HG02943 (cell line): ENCODE results near the gene PTPN13.

Experiments
- ATAC-seq: cut with Tn5 transposase; IDR thresholded peaks from one replicate; pipeline ENCODE4 v1.9.1; 2021; ENCODE audit warnings: mild to moderate bottlenecking, low read depth, moderate library complexity; ENCODE audit not compliant: unreplicated experiment

Gene PTPN13

DNA sequence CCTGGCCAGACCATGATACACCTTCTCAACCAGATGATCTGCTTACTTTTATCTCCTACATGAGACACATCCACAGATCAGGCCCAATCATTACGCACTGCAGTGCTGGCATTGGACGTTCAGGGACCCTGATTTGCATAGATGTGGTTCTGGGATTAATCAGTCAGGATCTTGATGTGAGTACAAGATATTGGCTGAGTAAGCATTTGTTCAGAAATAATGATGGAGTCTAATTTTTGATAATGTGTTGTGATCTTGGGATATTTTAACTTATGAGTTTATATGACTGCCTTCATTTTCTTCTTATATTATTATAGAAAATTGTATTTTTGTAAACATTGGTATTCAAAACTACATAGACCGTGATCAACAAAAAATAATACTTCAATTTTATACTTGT is 215.7 kb downstream of the PTPN13 start:
- ATAC-seq, result no peak

DNA sequence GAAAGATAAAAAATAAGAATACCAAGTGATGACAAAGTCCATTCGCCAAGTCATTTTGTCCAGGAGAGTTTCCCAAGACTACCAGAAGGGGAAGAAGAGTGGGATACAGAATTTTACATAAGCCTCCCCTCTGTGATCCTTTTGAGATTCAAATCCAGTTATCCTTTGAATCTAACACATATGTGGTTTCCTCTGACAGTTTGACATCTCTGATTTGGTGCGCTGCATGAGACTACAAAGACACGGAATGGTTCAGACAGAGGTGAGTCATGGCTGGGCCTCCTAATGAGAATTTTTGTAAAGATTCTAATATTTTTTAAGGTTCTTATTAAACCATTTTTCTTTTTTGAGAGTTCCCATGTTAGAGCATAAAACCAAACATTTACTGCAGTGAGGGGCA is 216.7 kb downstream of the PTPN13 start:
- no peak for ATAC-seq

DNA sequence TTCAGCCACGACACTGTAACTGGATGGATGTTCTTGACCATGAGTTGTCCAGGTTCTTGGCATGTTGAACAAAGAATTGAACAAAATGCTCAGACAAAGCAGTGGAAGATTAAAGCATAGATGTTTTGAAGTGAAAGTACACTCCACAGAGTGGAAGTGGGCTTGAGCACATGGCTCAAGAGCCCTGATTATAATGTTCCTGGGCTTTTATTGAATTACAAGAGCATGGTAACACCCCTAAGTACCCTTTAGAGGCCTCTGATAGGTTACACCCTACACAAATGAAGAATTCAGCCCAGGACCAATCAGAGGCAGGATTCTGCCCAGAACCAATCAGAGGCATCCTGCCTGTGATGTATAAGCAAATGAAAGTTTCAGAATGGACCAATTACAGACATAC is 221.5 kb downstream of the PTPN13 start:
- no peak for ATAC-seq

DNA sequence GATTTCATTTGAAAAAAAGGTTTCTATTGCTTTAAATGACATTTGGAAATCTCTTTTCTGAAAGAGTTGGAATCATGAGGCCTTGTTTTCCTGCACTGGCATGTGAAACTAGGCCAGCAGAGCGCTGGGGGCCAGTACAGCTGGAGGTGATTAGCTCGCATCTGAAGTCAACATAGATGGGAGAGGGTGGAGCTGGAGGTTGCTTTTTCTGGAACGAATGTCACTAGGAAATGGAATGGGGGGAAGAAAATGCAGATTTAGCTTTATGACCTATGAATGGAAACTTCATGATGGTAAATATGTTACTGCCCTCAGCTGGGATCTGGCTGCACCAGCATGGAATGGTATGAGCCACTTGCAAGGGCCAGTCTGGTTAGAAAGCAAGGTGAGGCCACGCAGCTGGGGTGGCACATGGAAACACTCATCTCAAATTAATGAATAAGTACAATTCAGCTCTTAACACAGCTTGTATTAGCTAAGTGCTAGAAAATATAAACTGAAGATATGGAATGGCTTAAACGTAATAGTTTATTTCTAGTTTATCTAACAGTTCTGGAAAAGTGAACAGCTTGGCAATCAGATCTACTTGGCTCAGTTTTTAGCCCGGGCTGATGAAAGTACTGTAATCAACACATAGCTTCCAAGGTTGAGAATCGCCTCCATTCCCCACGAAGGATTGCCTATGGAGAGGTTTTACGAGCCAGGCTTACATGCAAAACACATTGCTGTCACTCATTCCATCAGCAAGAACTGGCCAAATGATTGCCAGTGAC is 222.6 kb downstream of the PTPN13 start:
- ATAC-seq, result no peak

DNA sequence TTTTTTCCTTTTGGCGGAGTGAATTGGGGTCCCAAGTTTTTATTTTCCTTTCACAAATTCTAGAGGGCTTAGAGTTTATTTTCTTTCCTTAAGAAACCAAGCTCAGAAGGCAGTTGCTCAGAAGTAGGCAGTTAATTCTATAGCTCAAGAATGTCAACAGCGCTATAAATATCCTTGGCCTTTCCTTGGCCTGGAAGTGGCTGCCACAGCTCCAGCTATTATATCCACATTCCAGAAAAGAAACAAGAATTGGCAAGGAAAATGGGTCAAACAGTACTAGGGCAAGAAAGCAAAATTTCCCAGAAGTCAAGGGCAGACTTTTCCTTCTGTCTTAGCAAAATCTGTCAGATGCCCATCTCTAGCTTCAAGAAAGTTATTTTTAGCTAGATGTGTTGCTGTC is 224.1 kb downstream of the PTPN13 start:
- ATAC-seq, result no peak

DNA sequence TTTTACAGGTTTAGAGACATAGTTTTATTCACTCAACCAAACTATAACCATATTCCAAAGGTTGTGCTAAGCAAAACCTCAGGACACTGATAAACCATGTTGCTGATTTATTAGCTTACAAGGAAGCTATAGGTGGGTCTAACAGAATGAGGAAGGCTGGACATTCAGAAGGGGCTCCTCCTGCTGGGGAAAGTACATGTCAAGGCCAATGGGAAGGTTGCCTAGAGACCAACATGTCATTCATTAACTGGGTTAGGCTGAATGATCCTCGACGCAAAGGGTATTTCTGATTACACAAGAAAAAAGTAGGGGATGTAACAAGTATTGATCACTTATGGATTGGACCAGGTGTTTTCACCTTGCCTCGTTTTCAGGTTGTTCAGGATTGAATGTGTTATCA is 224.7 kb downstream of the PTPN13 start:
- no peak for ATAC-seq

- no peak for ATAC-seq
Observed at GRCh38 chr4:86819561-86819960, 225.4 kb downstream of the PTPN13 start.

- no peak for ATAC-seq
Observed at GRCh38 chr4:86821151-86821550, 227.0 kb downstream of the PTPN13 start.

DNA sequence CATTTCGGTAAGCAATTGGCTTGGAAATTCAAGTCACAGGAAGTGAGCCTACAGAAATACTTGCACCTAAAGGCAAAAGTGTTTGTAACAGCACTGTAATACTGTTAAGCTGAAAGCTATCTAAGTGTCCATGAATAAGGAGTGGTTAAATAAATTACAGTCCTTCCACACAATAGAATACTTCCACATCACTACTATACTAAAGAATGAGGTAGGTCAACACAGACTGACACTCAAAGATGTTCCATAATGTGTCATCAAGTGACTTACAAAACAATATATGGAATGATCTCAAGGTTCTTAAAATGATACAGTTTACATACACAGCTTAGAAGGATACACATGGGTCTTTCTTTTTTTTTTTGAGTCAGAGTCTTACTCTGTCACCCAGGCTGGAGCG is 228.0 kb downstream of the PTPN13 start:
- ATAC-seq, result no peak

DNA sequence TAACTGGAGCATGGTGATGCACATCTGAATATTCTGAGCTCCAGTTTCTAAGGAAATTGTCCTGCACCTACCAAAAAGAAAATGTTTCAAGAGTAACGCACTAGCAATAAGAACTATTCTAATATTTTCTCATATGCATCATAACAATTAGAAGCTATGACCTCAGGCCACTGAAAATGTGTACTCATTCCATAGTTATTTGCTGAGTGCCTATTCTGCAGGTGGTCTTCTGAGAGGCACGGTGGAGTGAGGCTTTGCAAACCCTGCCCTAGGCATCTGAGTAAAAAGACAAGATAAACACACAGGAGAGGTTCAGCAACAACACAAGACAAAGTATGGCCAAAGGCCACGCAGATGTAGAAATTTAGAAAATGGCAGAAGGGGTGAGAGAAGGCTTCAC is 231.4 kb downstream of the PTPN13 start:
- no peak for ATAC-seq

- ATAC-seq, result no peak
Observed at GRCh38 chr4:86831262-86832130, 237.4 kb downstream of the PTPN13 start.

- no peak for ATAC-seq
Observed at GRCh38 chr4:86833615-86834014, 239.5 kb downstream of the PTPN13 start.

GRCh38 chr4:86834901-86835300 is 240.8 kb downstream of the PTPN13 start:
- ATAC-seq, result no peak

GRCh38 chr4:86835677-86836076 is 241.6 kb downstream of the PTPN13 start:
- ATAC-seq, result no peak

DNA sequence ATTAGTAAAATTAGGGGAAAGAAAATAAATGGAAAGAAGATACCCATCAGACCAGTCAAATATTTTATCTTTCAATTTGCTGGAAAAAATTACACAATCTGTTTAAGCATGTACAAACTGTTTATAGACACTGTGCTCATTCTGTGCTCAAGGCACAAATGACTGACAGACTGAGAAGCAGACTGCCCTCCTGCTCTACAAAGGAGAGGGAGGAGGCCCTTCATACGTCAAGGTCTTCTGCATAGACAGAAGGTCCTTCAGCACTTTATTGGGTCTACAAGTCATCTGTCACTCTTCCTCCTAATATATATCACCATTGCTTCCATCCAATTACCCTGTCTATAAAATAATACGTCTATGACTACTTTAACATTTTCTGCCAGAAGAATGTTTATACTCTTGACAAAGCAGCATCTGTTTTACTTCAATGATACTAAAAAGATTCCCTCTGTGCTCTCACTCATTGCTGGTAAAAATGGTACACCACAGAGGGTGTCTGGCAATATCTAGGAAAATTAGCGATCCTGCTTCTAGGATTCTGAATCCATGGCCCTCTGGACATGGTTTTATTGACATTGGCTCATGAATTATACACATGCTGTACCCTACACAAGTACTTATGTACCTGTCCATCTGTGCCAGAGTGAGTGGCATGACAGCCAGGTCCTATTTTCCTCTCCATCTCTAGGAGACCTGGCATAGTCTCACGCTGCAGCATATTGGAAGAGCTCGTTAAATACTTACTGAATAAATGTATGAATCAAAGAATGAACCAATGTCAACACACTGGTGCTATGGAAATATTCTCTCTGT is 243.8 kb downstream of the PTPN13 start:
- ATAC-seq, result no peak

GRCh38 chr4:86840858-86841257 is 246.7 kb downstream of the PTPN13 start:
- no peak for ATAC-seq

DNA sequence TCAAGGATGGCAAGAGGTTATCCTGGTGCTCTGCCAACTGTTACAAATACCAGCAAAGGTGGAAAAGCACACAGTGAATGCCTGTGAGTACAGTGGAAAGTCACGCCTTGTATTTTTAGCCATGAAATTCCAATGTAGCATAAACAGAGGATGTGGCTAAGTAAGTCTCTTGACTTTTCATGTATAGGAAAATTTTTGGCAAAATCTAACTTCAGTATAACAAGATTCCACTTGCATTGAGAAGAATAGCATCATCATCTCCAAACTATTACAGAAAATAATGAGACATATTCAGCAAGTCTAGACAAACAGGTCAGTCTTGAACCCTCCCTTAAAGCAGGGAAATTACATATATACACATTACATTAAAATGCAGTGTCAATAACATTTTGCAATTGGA is 247.2 kb downstream of the PTPN13 start:
- no peak for ATAC-seq

DNA sequence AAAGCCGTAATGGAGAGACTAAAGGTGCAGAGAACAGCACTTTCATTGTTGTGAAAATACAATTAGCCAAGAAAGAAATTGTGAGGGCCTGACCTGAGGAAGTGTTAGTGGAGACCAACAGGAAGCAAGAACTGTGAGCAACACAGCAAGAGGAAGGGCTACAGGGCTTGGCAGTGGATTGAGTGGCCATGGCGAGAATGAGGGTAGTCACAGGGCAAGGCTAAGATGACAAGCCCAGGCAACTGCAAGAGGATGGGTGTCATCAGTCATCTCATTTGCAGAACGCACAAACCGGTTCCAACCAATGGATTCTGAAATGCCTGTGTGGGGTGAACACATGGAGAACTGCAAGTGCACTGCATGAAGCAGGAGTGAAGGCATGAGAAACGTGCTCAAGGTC is 251.5 kb downstream of the PTPN13 start:
- no peak for ATAC-seq

DNA sequence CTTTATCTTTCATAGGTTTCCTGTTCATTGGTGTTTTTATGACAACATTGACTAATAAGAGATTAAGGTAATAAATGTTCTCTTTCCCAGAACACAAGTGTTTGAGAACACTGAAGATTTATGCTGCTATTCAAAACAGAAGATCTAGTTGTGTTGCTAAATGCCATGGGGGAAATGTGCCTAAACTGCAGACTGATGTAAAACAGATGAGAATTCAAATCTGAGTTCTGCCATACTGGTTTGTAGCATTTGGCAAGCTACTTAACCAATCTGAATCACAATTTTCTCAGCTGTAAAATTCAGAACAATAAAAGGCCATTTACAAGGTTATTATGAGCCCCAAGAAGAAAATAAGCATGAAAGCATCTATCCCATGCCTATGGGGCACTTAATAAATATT is 252.8 kb downstream of the PTPN13 start:
- no peak for ATAC-seq

- no peak for ATAC-seq
Observed at GRCh38 chr4:86847571-86847970, 253.5 kb downstream of the PTPN13 start.

DNA sequence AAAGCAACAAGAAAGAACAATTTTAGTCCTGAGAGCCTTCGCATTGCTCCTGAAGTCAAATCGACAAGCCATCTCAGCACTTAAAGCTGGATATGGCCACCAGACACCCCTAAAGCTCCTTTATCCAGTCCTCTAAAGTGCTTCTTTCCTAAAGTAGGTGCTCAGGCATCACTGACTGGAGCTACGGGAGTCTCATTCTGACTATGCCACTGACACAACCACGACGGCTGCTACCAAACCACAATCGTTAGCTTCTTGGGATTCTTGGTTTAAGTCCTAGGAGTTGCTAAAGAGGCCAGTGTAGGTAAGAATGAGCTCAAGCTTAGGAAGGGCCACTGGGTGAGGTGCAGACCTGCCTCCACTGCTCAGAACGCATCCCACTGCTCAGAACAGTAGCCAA is 254.0 kb downstream of the PTPN13 start:
- no peak for ATAC-seq
